HCT116 (cell line): ENCODE data around the gene TMEM222.

Experiments
- CEBPB ChIP-seq: IDR thresholded peaks from 2 replicates; pipeline ENCODE4 v1.6.1; 2012; ENCODE audit warnings: low read depth
- EZH2 ChIP-seq: fragments of 200-600 bp; sonication (generic); IDR thresholded peaks from 2 replicates; pipeline ENCODE4 v1.6.1; 2017; ENCODE audit warnings: antibody characterized with exemption, mixed run types
- EZH2phosphoT487 ChIP-seq: fragments of 200-600 bp; IDR thresholded peaks from 2 replicates; pipeline ENCODE4 v1.6.1; 2018; ENCODE audit warnings: antibody characterized with exemption, borderline replicate concordance
- POLR2A ChIP-seq: IDR thresholded peaks from 2 replicates; pipeline ENCODE4 v1.7.0; 2011; ENCODE audit warnings: borderline replicate concordance; ENCODE audit not compliant: insufficient read depth, insufficient read length; ENCODE audit errors: extremely low read depth
- RAD21 ChIP-seq: IDR thresholded peaks from 2 replicates; pipeline ENCODE4 v1.6.1; 2012; ENCODE audit warnings: low read depth, mild to moderate bottlenecking
- TF ChIP-seq, protein P1 (sequence below), 3 experiments: fragments of 200-600 bp in 1 of 3; sonication (generic) in 1 of 3; IDR thresholded peaks in 2 of 3; conservative IDR thresholded peaks in 1 of 3; 2 replicates each; pipeline ENCODE4 v1.5.1; 2012 to 2017; ENCODE audit warnings: low read depth in 2 of 3, low read length in 2 of 3, antibody characterized with exemption in 1 of 3, borderline replicate concordance in 1 of 3, control low read depth in 1 of 3, mild to moderate bottlenecking in 1 of 3, mixed read lengths in 1 of 3, mixed run types in 1 of 3, moderate library complexity in 1 of 3; ENCODE audit not compliant: insufficient read depth in 1 of 3

DNA sequence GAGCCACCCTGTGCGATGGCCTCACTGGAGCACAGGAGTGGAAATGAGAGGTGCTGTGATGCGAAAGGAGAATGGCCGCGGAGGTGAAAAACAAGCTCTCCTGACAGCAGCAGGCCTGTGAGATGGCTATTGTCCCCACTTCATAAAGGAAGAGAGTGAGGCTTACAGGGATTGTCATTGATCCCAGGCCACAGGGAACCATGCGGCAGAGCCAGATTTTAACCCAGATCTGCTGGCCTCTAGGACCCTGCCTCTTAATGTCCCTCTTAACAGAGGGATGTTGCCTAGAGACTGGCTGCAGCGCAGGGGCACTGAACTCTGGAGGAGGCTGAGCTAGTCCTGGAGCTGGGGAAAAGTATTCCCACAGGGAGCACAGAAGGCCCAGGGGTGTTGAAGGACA lies 16.8 kb downstream of the TMEM222 start:
- TF ChIP-seq, protein P1, sequence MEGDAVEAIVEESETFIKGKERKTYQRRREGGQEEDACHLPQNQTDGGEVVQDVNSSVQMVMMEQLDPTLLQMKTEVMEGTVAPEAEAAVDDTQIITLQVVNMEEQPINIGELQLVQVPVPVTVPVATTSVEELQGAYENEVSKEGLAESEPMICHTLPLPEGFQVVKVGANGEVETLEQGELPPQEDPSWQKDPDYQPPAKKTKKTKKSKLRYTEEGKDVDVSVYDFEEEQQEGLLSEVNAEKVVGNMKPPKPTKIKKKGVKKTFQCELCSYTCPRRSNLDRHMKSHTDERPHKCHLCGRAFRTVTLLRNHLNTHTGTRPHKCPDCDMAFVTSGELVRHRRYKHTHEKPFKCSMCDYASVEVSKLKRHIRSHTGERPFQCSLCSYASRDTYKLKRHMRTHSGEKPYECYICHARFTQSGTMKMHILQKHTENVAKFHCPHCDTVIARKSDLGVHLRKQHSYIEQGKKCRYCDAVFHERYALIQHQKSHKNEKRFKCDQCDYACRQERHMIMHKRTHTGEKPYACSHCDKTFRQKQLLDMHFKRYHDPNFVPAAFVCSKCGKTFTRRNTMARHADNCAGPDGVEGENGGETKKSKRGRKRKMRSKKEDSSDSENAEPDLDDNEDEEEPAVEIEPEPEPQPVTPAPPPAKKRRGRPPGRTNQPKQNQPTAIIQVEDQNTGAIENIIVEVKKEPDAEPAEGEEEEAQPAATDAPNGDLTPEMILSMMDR (IDR thresholded peaks at IDR 0.05 in 2 of 3, conservative IDR thresholded peaks at IDR 0.05 in 1 of 3; ENCODE audit: borderline replicate concordance in 1 of 3, insufficient read depth in 1 of 3, low read depth in 2 of 3, low read length in 2 of 3) = no peak
- no peak for TF ChIP-seq EZH2phosphoT487
- TF ChIP-seq POLR2A = no peak
- TF ChIP-seq CEBPB = no peak
- TF ChIP-seq EZH2 = no peak
- TF ChIP-seq RAD21 = no peak
